GM21528 (cell line): ENCODE data around the gene THEMIS.
"Not testable (repeated sequence)": the region's sequence is repeated elsewhere in the genome, so short reads cannot be mapped to it uniquely, and the experiment has no call there.

Experiments
- ATAC-seq: cut with Tn5 transposase; IDR thresholded peaks from one replicate; pipeline ENCODE4 v1.9.1; 2021; ENCODE audit warnings: mild to moderate bottlenecking, moderate library complexity; ENCODE audit not compliant: unreplicated experiment, low FRiP score

The THEMIS gene

GRCh38 chr6:127737768-127738167 lies 163.1 kb downstream of the THEMIS start:
- ATAC-seq, result no peak

GRCh38 chr6:127737009-127737486 lies 163.8 kb downstream of the THEMIS start:
- peak; percentile 94 for ATAC-seq

GRCh38 chr6:127732927-127733326 lies 167.9 kb downstream of the THEMIS start:
- no peak for ATAC-seq

DNA sequence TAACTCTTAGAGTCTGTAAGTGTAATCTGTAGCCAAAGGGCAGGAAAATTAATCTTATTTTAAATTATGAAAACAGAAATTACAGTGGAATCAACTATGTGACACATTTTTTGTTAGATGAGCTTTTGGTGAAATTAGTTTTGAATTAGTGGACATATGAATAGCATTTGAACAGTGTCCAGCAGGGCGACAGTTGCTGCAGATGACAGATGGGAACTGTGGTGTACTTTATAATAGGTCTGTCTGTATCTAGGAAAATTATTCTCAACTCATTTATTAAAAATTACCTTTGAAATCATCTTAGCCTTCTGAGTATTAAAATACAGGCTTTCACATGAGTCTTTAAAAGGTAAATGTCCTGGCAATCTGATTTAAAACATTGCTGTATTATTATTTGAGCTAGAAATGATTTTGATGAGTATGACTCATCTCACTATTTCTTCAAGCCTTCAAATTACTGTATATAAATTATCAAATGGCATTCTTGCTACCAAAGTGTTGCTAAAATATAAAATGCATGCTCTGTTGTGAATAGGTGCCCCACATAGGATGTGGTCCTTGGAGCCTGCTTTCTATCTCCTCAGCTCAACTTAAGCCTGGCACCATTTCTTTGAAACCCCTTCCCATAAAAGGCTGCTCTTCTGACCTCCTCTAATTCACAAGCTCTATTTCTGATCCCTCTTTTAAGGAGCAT lies 173.5 kb downstream of the THEMIS start:
- ATAC-seq, result no peak

- no peak for ATAC-seq
Measured at GRCh38 chr6:127725821-127726220, 175.0 kb downstream of the THEMIS start.

DNA sequence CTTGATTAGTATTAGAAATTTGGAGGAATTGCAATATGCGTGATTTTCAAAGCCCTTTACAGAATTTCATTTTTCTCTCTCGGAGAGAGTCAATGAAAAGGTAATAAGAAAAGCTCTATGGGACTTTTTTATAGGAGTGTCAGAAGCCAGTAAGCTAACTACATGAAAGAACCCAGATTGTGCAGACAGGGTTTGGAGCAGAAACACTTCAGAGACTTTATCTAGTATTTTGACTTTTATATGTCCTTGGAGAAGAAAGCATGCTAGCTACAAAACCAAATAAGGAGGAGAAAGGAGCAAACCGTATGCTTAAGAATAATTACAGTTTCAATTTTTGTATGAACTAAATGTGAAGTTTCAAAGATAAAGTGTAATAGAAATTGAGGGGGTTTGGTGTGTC lies 182.2 kb downstream of the THEMIS start:
- ATAC-seq, result no peak

- no peak for ATAC-seq
Measured at GRCh38 chr6:127717384-127717783, 183.5 kb downstream of the THEMIS start.

DNA sequence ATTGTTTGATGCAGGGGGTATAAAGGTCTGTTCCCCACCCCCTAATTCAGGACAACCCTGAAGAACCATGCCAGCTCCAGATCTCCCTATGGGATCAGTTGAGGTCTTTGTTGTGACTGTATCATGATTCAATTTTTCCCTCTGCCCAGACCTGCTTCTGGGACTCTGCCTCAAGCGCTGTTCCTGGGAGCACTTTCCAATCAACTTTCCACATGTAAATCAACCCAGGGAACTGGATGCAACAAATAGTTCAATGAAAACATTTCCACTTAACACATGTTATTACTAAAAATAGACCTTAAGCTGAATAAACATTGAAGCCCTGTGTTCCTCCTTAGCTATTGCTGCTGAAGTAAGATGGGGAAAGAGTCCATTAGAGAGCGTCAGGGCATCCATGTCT lies 184.4 kb downstream of the THEMIS start:
- no peak for ATAC-seq

GRCh38 chr6:127710668-127711067 lies 190.2 kb downstream of the THEMIS start:
- no peak for ATAC-seq

GRCh38 chr6:127706216-127706615 lies 194.6 kb downstream of the THEMIS start:
- no peak for ATAC-seq

DNA sequence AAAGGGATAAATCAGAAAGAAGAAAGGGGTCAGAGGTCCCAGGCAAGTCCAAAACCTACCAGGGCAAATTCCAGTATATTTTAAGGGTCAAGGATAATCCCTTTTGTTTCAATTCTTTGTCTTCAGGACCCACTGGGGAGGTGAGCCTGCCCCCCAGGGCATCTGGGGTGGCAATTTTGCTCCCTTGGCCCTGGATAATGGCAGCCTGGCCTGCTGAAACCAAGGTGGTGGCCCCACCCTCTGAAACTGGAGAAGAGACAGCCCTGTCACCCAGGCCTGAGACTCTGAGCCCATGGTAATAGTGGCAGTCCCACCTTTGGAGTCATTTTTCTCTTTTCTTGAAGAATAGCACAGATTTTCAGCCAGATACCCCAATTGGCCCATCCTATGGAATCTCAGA lies 205.8 kb downstream of the THEMIS start:
- ATAC-seq, result no peak

- ATAC-seq, result no peak
Measured at GRCh38 chr6:127691146-127691545, 209.7 kb downstream of the THEMIS start.

- no peak for ATAC-seq
Measured at GRCh38 chr6:127690588-127690987, 210.3 kb downstream of the THEMIS start.

- no peak for ATAC-seq
Measured at GRCh38 chr6:127690092-127690491, 210.8 kb downstream of the THEMIS start.

- ATAC-seq, result not testable (repeated sequence)
Measured at GRCh38 chr6:127687490-127687889, 213.4 kb downstream of the THEMIS start.

DNA sequence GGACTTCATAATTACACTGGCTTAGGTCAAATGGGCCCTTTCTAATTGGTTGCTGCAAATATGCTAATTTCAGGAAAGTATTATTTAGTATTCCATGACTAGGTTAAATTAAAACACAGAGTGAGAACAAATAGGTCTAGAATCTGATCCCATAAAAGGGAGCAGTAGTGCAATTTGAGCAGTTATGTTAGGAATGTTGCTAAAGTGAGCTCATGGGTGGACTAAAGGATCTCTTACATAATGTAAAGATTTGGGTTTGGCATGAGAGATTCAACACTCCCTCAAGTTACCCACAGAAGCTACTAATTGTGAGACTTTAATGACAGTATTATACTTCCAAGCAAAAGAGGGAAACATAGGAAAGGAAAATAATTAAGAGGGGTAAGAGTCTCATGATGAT lies 214.8 kb downstream of the THEMIS start:
- no peak for ATAC-seq

DNA sequence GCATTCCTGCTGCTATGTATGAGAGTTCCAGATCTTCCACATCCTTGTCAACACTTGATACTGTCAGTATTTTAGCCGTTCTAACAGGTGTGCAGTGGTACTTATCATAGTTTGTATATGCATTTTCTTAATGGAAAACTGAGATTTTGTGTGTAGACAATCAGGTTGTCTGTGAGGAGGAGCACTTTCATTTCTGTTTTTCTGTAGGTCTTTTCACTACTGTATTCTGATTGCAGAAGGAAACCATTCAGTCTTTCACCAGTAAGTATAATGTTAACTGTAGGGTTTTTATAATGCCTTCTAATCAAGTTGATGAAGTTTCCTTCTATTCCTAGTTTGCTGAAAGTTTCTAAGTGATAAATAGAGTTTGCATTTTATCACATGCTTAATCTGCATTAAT lies 216.4 kb downstream of the THEMIS start:
- ATAC-seq, result no peak
